HG03565 (cell line): Measurements from ENCODE around the gene HDHD2.
"Not testable (repeated sequence)": the region's sequence is repeated elsewhere in the genome, so short reads cannot be mapped to it uniquely, and the experiment has no call there.

Experiments used
- ATAC-seq: cut with Tn5 transposase; IDR thresholded peaks from one replicate; pipeline ENCODE4 v1.9.1; 2021; ENCODE audit warnings: mild to moderate bottlenecking, moderate library complexity; ENCODE audit not compliant: unreplicated experiment

Gene HDHD2, protein sequence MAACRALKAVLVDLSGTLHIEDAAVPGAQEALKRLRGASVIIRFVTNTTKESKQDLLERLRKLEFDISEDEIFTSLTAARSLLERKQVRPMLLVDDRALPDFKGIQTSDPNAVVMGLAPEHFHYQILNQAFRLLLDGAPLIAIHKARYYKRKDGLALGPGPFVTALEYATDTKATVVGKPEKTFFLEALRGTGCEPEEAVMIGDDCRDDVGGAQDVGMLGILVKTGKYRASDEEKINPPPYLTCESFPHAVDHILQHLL

GRCh38 chr18:47150029-47150823 lies at the start of gene HDHD2:
Gene HDHD2, minus strand, starts transcription at chr18:47150500. Its CDS starts 14,061 bp downstream, at chr18:47136439.
- ATAC-seq, result peak; percentile 73

- ATAC-seq, result not testable (repeated sequence)
Observed at GRCh38 chr18:47195961-47196360, 45.7 kb upstream of the HDHD2 start.

- no peak for ATAC-seq
Observed at GRCh38 chr18:47191961-47192360, 41.7 kb upstream of the HDHD2 start.

DNA sequence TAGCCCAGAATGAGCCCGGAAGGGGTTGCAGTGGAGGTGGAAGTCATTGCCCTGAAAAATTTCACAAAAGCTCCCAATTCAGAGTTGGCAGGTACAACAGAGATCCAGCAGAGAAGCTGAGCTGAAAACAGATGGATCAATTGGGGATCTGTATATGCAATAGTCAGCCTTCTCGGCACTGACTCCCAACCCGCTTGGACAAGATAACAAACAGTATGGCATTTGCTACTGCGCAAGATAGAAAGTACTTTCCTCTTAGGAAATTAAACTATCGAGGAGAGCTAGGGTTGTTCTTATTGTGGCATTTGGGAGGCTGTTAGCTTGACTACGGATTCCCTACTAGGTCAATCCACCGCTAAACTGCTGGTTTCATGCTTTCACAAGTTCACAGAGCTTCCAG lies 37.4 kb upstream of the HDHD2 start:
- no peak for ATAC-seq

DNA sequence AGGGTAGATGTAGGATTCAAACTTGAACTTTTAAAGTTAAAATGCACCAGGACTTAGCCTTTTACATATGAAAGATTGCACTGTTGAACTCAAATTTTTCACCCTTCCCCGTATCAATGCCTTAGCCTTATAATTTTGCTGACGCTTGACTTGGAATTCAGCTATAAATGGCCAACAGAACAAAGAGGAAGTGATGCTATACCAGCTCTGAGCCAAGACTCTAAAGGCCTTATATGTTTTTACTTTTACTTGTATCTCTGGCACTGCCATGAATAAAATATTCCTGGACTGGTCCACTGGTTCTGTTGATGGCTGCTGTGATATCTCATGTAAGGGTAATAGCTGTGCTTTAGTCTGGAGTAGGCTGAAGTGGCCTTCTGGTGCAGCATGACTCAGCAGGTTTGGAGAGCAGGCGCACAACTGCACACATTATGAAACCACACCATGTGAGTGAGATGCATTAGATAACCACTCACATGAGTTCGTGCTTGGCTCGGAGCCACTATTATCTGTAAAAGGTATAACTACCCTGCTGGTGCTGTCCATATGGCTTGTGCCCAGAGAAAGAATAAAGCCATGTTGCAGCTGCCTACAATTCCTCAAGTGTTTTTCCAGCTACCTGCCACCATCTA lies 34.2 kb upstream of the HDHD2 start:
- no peak for ATAC-seq

DNA sequence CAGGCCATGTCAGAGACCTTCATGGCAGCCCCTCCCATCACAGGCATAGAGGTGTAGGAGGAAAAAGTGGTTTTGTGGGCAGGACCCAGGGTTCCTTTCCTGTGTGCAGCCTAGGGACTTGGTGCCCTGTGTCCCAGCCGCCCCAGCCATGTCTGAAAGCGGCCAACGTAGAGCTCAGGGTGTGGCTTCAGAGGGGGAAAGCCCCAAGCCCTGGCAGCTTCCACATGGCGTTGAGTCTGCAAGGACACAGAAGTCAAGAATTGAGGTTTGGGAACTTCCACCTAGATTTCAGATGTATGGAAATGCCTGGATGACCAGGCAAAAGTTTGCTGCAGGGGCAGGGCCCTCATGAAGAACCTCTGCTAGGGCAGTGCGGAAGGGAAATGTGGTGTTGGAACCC lies 31.9 kb upstream of the HDHD2 start:
- not testable (repeated sequence) for ATAC-seq

DNA sequence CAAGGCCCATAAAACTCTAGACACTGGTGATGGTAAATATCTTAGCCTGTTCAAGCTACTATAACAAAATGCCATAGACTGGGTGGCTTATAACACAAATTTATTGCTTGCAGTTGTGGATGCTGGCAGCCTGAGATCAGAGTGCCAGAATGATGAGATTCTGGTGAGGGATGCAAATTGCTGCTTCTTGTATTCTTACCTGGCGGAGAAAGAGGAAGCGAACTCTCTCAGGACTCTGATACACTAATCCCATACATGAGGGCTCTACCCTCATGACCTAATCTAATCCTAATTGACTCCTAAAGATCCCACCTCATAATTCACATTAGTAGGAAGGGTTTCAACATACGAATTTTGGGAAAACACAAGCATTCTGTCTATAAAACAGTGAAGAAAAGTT lies 30.5 kb upstream of the HDHD2 start:
- no peak for ATAC-seq

GRCh38 chr18:47179520-47179919 lies 29.2 kb upstream of the HDHD2 start:
- no peak for ATAC-seq

DNA sequence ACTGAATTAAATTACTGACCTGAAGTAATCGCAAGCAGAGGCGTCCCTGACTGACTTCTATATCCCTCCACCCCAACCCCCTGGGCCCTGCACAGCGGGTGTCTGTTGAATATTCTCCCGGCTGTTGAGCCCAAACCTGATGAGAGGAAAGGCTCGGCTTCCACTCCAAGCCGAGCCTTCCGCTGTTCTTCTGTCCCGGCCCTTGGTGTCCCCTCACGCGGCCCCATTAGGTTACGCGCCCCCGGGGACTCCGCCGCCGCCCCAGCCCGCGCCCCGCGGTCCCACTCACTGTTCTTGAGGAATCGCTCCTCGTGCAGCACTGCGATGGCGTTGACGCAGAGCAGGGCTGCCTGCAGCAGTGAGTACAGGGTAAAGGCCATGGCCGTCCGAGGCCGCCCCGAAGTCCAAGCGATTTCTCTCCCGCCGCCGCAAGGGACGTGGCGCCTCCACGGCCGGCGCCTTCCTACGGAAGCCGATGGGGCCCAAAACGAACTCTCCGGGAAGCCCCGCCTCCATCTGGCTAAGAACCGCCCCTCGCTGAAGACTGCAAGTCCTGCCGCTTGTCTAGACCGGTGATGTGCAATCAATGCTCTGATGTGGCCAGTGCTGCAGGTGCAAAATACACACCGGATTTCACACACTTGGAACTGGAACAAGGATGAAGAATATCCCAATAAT lies 25.7 kb upstream of the HDHD2 start, which contains the start of gene IER3IP1:
TSS of gene IER3IP1 (minus strand) at position 467 of the 678 bp plus-strand sequence. CDS start at position 380, 87 bp downstream.
- ATAC-seq, result peak; percentile 80

DNA sequence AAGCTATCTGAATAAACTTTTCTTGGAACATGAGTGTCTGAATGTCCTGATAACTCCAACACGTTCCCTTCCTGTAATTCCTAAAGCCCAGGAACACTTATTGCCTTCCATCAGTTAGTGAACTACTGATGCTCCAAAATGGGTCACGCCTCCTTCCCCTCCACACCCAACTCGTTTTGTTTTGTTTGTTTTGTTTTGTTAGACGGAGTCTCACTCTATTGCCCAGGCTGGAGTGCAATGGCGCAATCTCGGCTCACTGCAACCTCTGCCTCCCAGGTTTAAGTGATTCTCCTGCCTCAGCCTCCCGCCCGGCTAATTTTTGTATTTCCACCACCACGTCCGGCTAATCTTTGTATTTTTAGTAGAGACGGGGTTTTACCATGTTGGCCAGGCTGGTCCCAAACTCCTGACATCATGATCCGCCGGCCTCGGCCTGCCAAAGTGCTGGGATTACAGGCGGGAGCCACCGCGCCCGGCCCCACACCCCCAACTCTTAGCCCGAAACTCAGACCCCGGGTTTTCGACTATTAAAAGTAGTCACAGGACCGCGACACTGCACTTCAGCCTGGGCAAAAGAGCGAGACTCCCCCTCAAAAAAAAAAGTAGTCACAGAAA lies 25.1 kb upstream of the HDHD2 start:
- no peak for ATAC-seq

- no peak for ATAC-seq
Observed at GRCh38 chr18:47174545-47175116, 24.3 kb upstream of the HDHD2 start.

DNA sequence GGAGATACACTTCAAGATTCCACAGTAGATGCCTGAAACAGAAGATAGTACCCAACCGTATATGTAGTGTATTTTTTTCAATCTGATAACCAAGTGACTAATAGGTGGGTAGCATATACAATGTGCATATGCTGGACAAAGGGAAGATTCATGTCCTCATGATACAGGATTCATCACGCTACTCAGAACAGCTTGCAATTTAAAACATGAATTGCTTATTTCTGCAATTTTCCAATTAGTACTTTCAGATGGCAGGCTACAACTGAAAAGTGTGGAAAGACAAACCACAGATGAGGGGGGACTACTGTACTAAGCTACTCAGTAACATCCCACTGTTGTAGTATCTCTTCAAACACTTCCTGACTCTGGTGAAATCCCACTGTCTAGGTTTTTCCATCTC lies 22.2 kb upstream of the HDHD2 start:
- no peak for ATAC-seq

GRCh38 chr18:47168913-47169312 lies 18.6 kb upstream of the HDHD2 start:
- no peak for ATAC-seq

DNA sequence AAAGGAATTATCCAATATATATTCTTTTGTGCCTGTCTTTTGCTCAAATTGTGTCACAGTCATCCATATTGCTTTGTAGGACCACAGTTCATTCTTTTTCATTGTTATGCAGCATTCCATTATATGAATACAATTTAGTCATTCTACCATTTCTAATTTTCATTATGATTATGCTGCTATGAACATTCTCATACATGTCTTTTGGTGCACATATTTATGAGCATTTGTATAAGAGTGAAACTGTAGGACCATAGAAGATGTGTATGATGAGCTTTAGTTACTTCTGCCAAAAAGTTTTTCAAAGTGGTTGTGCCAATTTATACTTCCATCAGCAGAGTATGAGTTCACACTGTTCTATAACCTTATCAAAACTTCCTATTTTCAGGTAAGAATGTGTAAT lies 18.2 kb upstream of the HDHD2 start:
- ATAC-seq, result no peak

GRCh38 chr18:47166294-47166693 lies 16.0 kb upstream of the HDHD2 start:
- ATAC-seq, result no peak

DNA sequence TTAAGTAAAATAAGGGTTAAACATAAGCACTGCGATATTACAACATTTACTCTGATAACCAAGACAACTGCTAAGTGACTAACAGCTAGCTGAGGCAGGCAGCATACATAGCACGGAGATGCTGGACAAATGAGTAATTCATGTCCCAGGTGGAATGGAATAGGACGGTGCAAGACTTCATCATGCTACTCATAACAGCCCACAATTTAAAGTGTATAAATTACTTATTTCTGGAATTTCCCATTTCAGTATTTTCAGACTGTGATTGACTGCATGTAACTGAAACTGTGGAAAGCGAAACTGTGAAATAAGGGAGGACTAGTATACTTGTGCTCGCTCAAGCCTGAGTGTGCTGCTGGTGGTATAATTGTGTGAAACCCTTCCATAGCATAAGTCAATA lies 12.9 kb upstream of the HDHD2 start:
- peak; percentile 68 for ATAC-seq

GRCh38 chr18:47160256-47160655 lies 10.0 kb upstream of the HDHD2 start:
- no peak for ATAC-seq

DNA sequence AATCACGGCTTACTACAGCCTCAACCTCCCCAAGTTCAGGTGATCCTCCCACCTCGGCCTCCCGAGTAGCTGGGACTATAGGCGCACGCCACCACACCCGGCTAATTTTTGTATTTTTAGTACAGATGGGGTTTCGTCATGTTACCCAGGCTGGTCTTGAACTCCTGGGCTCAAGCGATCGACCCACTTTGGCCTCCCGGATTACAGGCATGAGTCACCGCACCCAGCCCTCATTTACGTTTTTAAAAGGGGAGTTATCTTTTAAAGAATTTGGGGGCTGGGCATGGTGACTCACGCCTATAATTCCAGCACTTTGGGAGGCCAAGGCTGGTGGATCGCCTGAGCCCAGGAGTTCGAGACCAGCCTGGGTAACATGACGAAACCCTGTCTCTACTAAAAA lies 8.1 kb upstream of the HDHD2 start:
- ATAC-seq, result not testable (repeated sequence)

- no peak for ATAC-seq
Observed at GRCh38 chr18:47151439-47151838, 1.1 kb upstream of the HDHD2 start.

DNA sequence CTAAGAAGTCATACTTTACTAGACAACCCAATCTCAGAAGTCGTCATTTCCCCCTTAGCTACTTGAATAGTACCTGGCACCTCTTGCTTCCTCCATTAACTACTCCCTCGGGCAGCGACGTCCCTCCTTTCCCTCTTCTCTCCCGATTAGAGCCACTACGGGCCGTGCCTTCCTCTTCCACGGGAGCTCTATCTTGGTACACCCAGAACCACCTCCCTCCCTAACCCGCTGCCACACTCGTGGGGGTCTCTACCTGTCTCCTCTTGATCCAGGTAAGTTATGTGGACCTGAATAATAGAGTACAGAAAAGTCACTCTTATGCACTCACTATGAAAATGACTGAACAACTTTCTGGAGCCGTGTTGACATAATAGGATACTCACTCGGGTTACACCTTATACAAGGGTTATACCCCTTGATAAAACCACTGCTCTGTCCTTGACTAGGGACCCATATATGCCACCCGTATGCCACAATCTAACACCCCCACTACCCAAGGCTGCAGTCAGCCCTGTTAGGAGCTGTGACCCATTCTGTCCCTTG lies 595 bp upstream of the HDHD2 start:
- ATAC-seq, result peak; percentile 4
